Tibial artery (tissue), 4 donors: ENCODE results near the gene LPP.
A peak's percentile ranks its signal among the peaks of the same experiment; 100 is the strongest.

Experiments
- DNase-seq, 2 donors: peaks; one replicate each; pipeline ENCODE4 v3.0.0-alpha.2; 2019
- H3K27ac ChIP-seq, 2 donors: fragments of 200-600 bp; sonication (generic) in 1 of 2; 1 replicate in 1 of 2; 2 replicates in 1 of 2; pipeline ENCODE4 v1.5.1; 2018 to 2019; ENCODE audit warnings: mild to moderate bottlenecking in 1 of 2
- H3K27me3 ChIP-seq, 2 donors: fragments of 200-600 bp; sonication (generic) in 1 of 2; one replicate each; pipeline versions ENCODE4 v1.5.1 to v1.6.0; 2016 to 2019
- H3K36me3 ChIP-seq, 3 donors: fragments of 200-600 bp; sonication (generic) in 2 of 3; one replicate each; pipeline ENCODE4 v1.5.1; 2016 to 2019; ENCODE audit warnings: mild to moderate bottlenecking in 2 of 3
- H3K4me1 ChIP-seq, 4 donors: fragments of 200-600 bp; sonication (generic) in 2 of 4; 1 replicate in 3 of 4; 2 replicates in 1 of 4; pipeline ENCODE4 v1.5.1; 2016 to 2019
- H3K4me3 ChIP-seq, 2 donors: fragments of 200-600 bp; sonication (generic) in 1 of 2; 1 replicate in 1 of 2; 2 replicates in 1 of 2; pipeline ENCODE4 v1.5.1; 2018 to 2019; ENCODE audit warnings: mild to moderate bottlenecking in 2 of 2
- H3K9me3 ChIP-seq, 3 donors: fragments of 200-600 bp; sonication (generic) in 1 of 3; one replicate each; pipeline ENCODE4 v1.5.1; 2016 to 2019
- CTCF ChIP-seq, 2 experiments: fragments of 200-600 bp in 1 of 2; fragments of 450-650 bp in 1 of 2; IDR thresholded peaks; one replicate each; pipeline ENCODE4 v1.5.1; 2017 to 2019; ENCODE audit warnings: antibody characterized with exemption in 2 of 2, mild to moderate bottlenecking in 1 of 2, moderate library complexity in 1 of 2
- intact Hi-C: fragments of 100-400 bp; cut with DNase I; formaldehyde crosslinking; loops from one replicate; pipeline ENCODE4 v1.15.0; 2023; ENCODE audit warnings: low total_unique reads

The LPP gene

GRCh38 chr3:188573956-188574355 is 420.0 kb downstream of the LPP start:
- Histone ChIP-seq H3K27ac (peak overlapping the region; percentile 21 to 84), H3K4me1 (peaks cover 0 to 90% (median 36%) of the 10 kb centered on the region in 4 donors), H3K9me3 (no peaks in the 10 kb centered on the region), H3K27me3 (no peaks in the 10 kb centered on the region), H3K4me3 (no peak overlapping the region), H3K36me3 (no peaks in the 10 kb centered on the region)
- DNase-seq, result no peak
- intact Hi-C loops, result no loop called here
- TF ChIP-seq CTCF (IDR thresholded peaks at IDR 0.05), result no peak

GRCh38 chr3:188574885-188575284 is 420.9 kb downstream of the LPP start:
- no peaks in the 10 kb centered on the region for H3K36me3 ChIP-seq
- H3K9me3 ChIP-seq, result no peaks in the 10 kb centered on the region
- peaks cover 0 to 89% (median 40%) of the 10 kb centered on the region in 4 donors for H3K4me1 ChIP-seq
- intact Hi-C loops, result no loop called here
- TF ChIP-seq CTCF (IDR thresholded peaks at IDR 0.05), result no peak
- H3K27ac ChIP-seq, result peak overlapping the region; percentile 11 to 84
- H3K27me3 ChIP-seq, result no peaks in the 10 kb centered on the region
- no peak overlapping the region for H3K4me3 ChIP-seq
- DNase-seq, result no peak

- Histone ChIP-seq H3K27me3 (no peaks in the 10 kb centered on the region), H3K4me3 (no peak overlapping the region), H3K4me1 (peaks cover 0 to 89% (median 43%) of the 10 kb centered on the region in 4 donors), H3K9me3 (no peaks in the 10 kb centered on the region), H3K27ac (peak overlapping the region in 1 of 2 donors; percentile 84), H3K36me3 (no peaks in the 10 kb centered on the region)
- TF ChIP-seq CTCF (IDR thresholded peaks at IDR 0.05), result no peak
- no peak for DNase-seq
- intact Hi-C loops, result no loop called here
Observed at GRCh38 chr3:188575501-188575900, 421.5 kb downstream of the LPP start.

GRCh38 chr3:188577539-188577938 is 423.6 kb downstream of the LPP start:
- Histone ChIP-seq H3K36me3 (no peaks in the 10 kb centered on the region), H3K27ac (peak overlapping the region; percentile 68 to 84), H3K4me3 (no peak overlapping the region), H3K27me3 (no peaks in the 10 kb centered on the region), H3K9me3 (no peaks in the 10 kb centered on the region), H3K4me1 (peaks cover 0 to 94% (median 45%) of the 10 kb centered on the region in 4 donors)
- TF ChIP-seq CTCF (IDR thresholded peaks at IDR 0.05), result no peak
- no peak for DNase-seq
- intact Hi-C loops, result no loop called here

- peak; percentile 76 to 94 for DNase-seq
- H3K4me3 ChIP-seq, result no peak overlapping the region
- no peak for TF ChIP-seq CTCF (IDR thresholded peaks at IDR 0.05)
- no peaks in the 10 kb centered on the region for H3K27me3 ChIP-seq
- peak overlapping the region; percentile 68 to 84 for H3K27ac ChIP-seq
- intact Hi-C loops, result no loop called here
- H3K36me3 ChIP-seq, result no peaks in the 10 kb centered on the region
- no peaks in the 10 kb centered on the region for H3K9me3 ChIP-seq
- peaks cover 0 to 98% (median 52%) of the 10 kb centered on the region in 4 donors for H3K4me1 ChIP-seq
Observed at GRCh38 chr3:188578576-188579363, 424.8 kb downstream of the LPP start.
